ENCODE data around the gene UBE2Q1. TPM values are rescaled to one million over a fixed set of nuclear protein-coding genes. Genes with fewer than 3 reads are reported as not detected.

The UBE2Q1 gene
- polyA plus RNA-seq, 1 donor (not counting 4 experiments of a cell fraction or from before 2014, with no cell fraction given), result 17.6 TPM

GRCh38 chr1:154586231-154586630 lies 27.8 kb upstream of the UBE2Q1 start:
- Histone ChIP-seq H3K27me3 (ENCODE audit: control insufficient read depth, extremely low read depth, insufficient read depth, low read length) (no peaks in the 10 kb centered on the region), H3K4me2 (ENCODE audit: control insufficient read depth, extremely low read depth, insufficient read depth, low read depth, low read length) (no peak overlapping the region), H2AFZ (ENCODE audit: control insufficient read depth, low read length) (no peak overlapping the region), H4K20me1 (ENCODE audit: control insufficient read depth, extremely low read depth, insufficient read depth, low read length) (peaks cover 6% of the 10 kb centered on the region), H3K36me3 (ENCODE audit: control insufficient read depth in 2 of 2, extremely low read depth in 1 of 2, insufficient read depth in 2 of 2, low read length in 2 of 2) (peaks cover 76 to 77% of the 10 kb centered on the region in 2 experiments), H3K79me2 (ENCODE audit: control insufficient read depth, insufficient read depth, low read length) (no peaks in the 10 kb centered on the region), H3K9me3 (ENCODE audit: control insufficient read depth, low read depth, low read length) (no peaks in the 10 kb centered on the region), H3K9ac (ENCODE audit: control insufficient read depth, extremely low read depth, insufficient read depth, low read length) (no peak overlapping the region), H3K27ac (ENCODE audit: control insufficient read depth, insufficient read depth, low read length) (no peak overlapping the region), H3K4me1 (ENCODE audit: control insufficient read depth, extremely low read depth, insufficient read depth, low read length) (no peaks in the 10 kb centered on the region), H3K9me1 (ENCODE audit: control insufficient read depth, extremely low read depth, insufficient read depth, low read length) (no peaks in the 10 kb centered on the region), H3K4me3 (ENCODE audit: control insufficient read depth in 2 of 3, extremely low read depth in 1 of 3, insufficient read depth in 2 of 3, low read depth in 1 of 3, low read length in 3 of 3) (no peak overlapping the region)
- dilution Hi-C loops (cut with MboI; ENCODE audit: extremely low pct_ligation_motif_present, low sequenced_read_pairs), result no loop called here
- TF ChIP-seq, protein P1, sequence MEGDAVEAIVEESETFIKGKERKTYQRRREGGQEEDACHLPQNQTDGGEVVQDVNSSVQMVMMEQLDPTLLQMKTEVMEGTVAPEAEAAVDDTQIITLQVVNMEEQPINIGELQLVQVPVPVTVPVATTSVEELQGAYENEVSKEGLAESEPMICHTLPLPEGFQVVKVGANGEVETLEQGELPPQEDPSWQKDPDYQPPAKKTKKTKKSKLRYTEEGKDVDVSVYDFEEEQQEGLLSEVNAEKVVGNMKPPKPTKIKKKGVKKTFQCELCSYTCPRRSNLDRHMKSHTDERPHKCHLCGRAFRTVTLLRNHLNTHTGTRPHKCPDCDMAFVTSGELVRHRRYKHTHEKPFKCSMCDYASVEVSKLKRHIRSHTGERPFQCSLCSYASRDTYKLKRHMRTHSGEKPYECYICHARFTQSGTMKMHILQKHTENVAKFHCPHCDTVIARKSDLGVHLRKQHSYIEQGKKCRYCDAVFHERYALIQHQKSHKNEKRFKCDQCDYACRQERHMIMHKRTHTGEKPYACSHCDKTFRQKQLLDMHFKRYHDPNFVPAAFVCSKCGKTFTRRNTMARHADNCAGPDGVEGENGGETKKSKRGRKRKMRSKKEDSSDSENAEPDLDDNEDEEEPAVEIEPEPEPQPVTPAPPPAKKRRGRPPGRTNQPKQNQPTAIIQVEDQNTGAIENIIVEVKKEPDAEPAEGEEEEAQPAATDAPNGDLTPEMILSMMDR (optimal IDR thresholded peaks at IDR 0.05 in 1 of 3, IDR thresholded peaks at IDR 0.05 in 1 of 3, conservative IDR thresholded peaks at IDR 0.05 in 1 of 3; ENCODE audit: extremely low read depth in 1 of 3, insufficient read depth in 2 of 3, low read length in 3 of 3), result no peak
- no peak for TF ChIP-seq EZH2 (IDR thresholded peaks at IDR 0.05; ENCODE audit: low read length)
- no peak for DNase-seq (ENCODE audit: low read depth, low spot score)
- FAIRE-seq, result no peak

DNA sequence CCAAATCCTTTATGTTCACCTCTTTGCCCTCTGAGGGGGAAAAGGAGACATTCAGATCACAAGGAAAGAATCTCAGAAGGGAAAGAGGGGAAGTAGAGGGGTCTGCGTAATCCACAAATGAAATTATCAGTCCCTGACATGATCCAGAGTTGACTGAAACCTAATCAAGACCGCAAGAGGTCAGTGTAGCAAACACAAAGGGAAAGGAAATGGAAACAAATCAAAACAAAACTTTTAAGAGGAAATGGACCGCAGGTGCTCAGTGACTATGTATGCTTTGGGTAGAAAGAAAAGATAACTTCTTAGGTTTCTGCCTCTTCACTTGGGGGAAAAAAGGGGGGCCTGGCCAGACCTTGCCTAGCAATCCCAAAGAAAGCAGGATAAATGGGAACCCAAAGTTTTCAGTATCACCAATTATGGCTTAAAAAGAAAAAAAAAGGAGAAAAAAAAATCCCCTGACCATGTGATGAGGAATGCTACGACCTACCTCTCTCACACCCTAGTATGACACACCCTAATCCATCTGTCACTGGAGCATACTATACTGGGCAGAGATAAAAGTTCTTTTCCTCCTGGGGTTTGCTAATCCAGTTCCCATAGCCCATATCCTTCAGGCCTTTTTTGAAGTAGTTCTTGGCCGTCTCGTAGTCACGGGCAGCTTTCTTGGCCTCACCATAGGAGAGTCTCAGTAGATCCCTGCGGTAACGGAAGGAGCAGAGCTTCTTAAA lies 26.0 kb upstream of the UBE2Q1 start:
- H3K9me1 ChIP-seq (ENCODE audit: control insufficient read depth, extremely low read depth, insufficient read depth, low read length), result no peaks in the 10 kb centered on the region
- H3K4me3 ChIP-seq (ENCODE audit: control insufficient read depth in 2 of 3, extremely low read depth in 1 of 3, insufficient read depth in 2 of 3, low read depth in 1 of 3, low read length in 3 of 3), result no peak overlapping the region
- dilution Hi-C loops (cut with MboI; ENCODE audit: extremely low pct_ligation_motif_present, low sequenced_read_pairs), result no loop called here
- DNase-seq (ENCODE audit: low read depth, low spot score) (no peak), FAIRE-seq (no peak)
- H4K20me1 ChIP-seq (ENCODE audit: control insufficient read depth, extremely low read depth, insufficient read depth, low read length), result peaks cover 6% of the 10 kb centered on the region
- no peak overlapping the region for H2AFZ ChIP-seq (ENCODE audit: control insufficient read depth, low read length)
- no peak for TF ChIP-seq EZH2 (IDR thresholded peaks at IDR 0.05; ENCODE audit: low read length)
- no peak overlapping the region for H3K9ac ChIP-seq (ENCODE audit: control insufficient read depth, extremely low read depth, insufficient read depth, low read length)
- H3K4me1 ChIP-seq (ENCODE audit: control insufficient read depth, extremely low read depth, insufficient read depth, low read length), result no peaks in the 10 kb centered on the region
- H3K79me2 ChIP-seq (ENCODE audit: control insufficient read depth, insufficient read depth, low read length), result no peaks in the 10 kb centered on the region
- H3K36me3 ChIP-seq (ENCODE audit: control insufficient read depth in 2 of 2, extremely low read depth in 1 of 2, insufficient read depth in 2 of 2, low read length in 2 of 2), result peaks cover 72 to 80% of the 10 kb centered on the region in 2 experiments
- no peak overlapping the region for H3K27ac ChIP-seq (ENCODE audit: control insufficient read depth, insufficient read depth, low read length)
- no peaks in the 10 kb centered on the region for H3K27me3 ChIP-seq (ENCODE audit: control insufficient read depth, extremely low read depth, insufficient read depth, low read length)
- no peaks in the 10 kb centered on the region for H3K9me3 ChIP-seq (ENCODE audit: control insufficient read depth, low read depth, low read length)
- H3K4me2 ChIP-seq (ENCODE audit: control insufficient read depth, extremely low read depth, insufficient read depth, low read depth, low read length), result no peak overlapping the region

Data from keratinocyte (primary cell).